Common myeloid progenitor, CD34-positive (primary cell): ENCODE measurements around the gene PDZD4.

ENCODE experiments used
- CTCF ChIA-PET: fragments of 350-600 bp; sonication (Branson Sonifier 250); formaldehyde crosslinking; loops from one replicate; lab custom pipeline; 2021; ENCODE audit warnings: antibody characterized with exemption; lab: Charles Lee
- POLR2A ChIA-PET: fragments of 350-600 bp; sonication (Branson Sonifier 250); formaldehyde crosslinking; loops from one replicate; lab custom pipeline; 2021; ENCODE audit warnings: antibody characterized with exemption; lab: Charles Lee
- DNase-seq, 3 donors: peaks; one replicate each; pipeline versions ENCODE4 v3.0.0 to v3.0.0-alpha.2; 2013
- H3K27ac ChIP-seq, 2 experiments: 1 replicate in 1 of 2; 2 replicates in 1 of 2; pipeline ENCODE4 v1.7.0; 2013; ENCODE audit warnings: inconsistent platforms in 2 of 2, low read length in 2 of 2, mild to moderate bottlenecking in 2 of 2, low read depth in 1 of 2, moderate library complexity in 1 of 2; ENCODE audit not compliant: severe bottlenecking in 2 of 2, insufficient read depth in 1 of 2, poor library complexity in 1 of 2
- H3K27me3 ChIP-seq, 5 experiments: replicated peaks in 2 of 5; 1 replicate in 3 of 5; 2 replicates in 2 of 5; pipeline versions ENCODE4 v1.6.1 to v1.7.0; 2013; ENCODE audit warnings: low read length in 4 of 5, mild to moderate bottlenecking in 2 of 5, moderate library complexity in 2 of 5, inconsistent platforms in 1 of 5; ENCODE audit not compliant: insufficient read depth in 5 of 5, control insufficient read depth in 4 of 5
- H3K36me3 ChIP-seq, 4 experiments: 1 replicate in 2 of 4; 2 replicates in 2 of 4; pipeline versions ENCODE4 v1.6.1 to v1.7.0; 2013; ENCODE audit warnings: low read length in 3 of 4, control low read depth in 1 of 4, mild to moderate bottlenecking in 1 of 4; ENCODE audit not compliant: control insufficient read depth in 4 of 4, insufficient read depth in 4 of 4
- H3K4me1 ChIP-seq, 4 experiments: 1 replicate in 3 of 4; 2 replicates in 1 of 4; pipeline versions ENCODE4 v1.6.1 to v1.7.1; 2013; ENCODE audit warnings: low read length in 3 of 4, mild to moderate bottlenecking in 3 of 4, control low read depth in 1 of 4, inconsistent platforms in 1 of 4, moderate library complexity in 1 of 4; ENCODE audit not compliant: control insufficient read depth in 4 of 4, insufficient read depth in 4 of 4; ENCODE audit errors: control extremely low read depth in 1 of 4
- H3K4me3 ChIP-seq, 7 experiments: 1 replicate in 4 of 7; 2 replicates in 3 of 7; pipeline versions ENCODE4 v1.5.1 to v1.7.0; 2013; ENCODE audit warnings: mild to moderate bottlenecking in 7 of 7, low read length in 6 of 7, moderate library complexity in 6 of 7, inconsistent platforms in 2 of 7, low read depth in 2 of 7, control low read depth in 1 of 7; ENCODE audit not compliant: insufficient read depth in 4 of 7, control insufficient read depth in 1 of 7; ENCODE audit errors: extremely low read depth in 1 of 7
- H3K9me3 ChIP-seq, 5 experiments: 1 replicate in 4 of 5; 2 replicates in 1 of 5; pipeline versions ENCODE4 v1.6.1 to v1.7.1; 2013; ENCODE audit warnings: low read length in 4 of 5, mild to moderate bottlenecking in 2 of 5, inconsistent platforms in 1 of 5, low read depth in 1 of 5, moderate library complexity in 1 of 5; ENCODE audit not compliant: control insufficient read depth in 4 of 5, insufficient read depth in 2 of 5; ENCODE audit errors: control extremely low read depth in 1 of 5
- WGBS: methylation state at CpG from one replicate; pipeline ENCODE4 v1.1.5; 2013; ENCODE audit not compliant: insufficient coverage; 5-methylcytosine and 5-hydroxymethylcytosine counted together

PDZD4 gene

GRCh38 chrX:153876112-153876491 lies 45.8 kb upstream of the PDZD4 start:
- Histone ChIP-seq H3K4me3 (no peak overlapping the region), H3K36me3 (no peaks in the 10 kb centered on the region), H3K27me3 (peaks cover 0 to 77% (median 5%) of the 10 kb centered on the region in 5 experiments), H3K27ac (no peak overlapping the region), H3K4me1 (peaks cover 0 to 24% (median 13%) of the 10 kb centered on the region in 4 experiments), H3K9me3 (no peaks in the 10 kb centered on the region)
- ChIA-PET CTCF (interaction anchor here (1.2 to 1.6 kb wide), 2 partner anchors 16 to 28 kb away, joined by 4 read pairs; no protein-coding TSS in a partner anchor), POLR2A (no interaction called here)
- 88% methylated on average over 3 of the region's 3 CpGs for WGBS
- DNase-seq = no peak

DNA sequence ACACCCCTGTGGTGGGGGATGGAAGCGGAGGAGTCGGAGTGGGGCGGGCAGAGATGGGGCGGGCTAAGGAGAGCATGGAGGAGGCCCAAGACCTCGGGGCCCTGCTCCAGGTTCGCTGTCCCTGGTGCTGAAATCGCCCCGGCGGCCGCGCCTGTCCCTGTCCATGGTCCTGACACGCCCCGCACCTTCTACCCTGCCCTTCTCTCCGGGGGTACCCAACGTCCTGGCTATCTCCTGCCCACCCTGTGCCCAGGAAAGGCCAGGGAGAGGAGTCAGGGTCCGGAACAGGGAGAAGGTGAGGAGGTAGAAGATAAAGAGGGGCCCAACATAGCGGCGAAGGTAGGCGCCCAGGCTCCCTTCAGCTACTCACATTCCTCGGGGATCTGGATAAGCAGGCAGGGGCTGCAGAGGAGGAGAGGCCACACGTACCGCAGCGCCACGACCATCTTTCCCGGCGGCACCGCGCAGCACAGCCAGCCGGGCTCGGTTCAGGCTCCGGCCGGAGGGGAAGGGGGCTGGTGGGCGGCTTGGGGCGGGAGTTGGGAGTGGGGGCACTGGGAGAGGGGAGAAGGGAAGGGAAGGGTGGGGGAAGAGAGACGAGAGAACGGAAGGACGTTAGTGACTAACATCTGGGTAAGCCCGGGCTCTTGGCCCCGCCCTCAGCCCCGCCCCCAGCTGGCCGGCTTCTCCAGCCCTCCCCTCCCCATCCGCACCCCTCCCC lies 45.2 kb upstream of the PDZD4 start:
- Histone ChIP-seq H3K27ac (no peak overlapping the region), H3K4me3 (no peak overlapping the region), H3K4me1 (peaks cover 0 to 24% (median 13%) of the 10 kb centered on the region in 4 experiments), H3K36me3 (no peaks in the 10 kb centered on the region), H3K27me3 (peaks cover 0 to 75% (median 5%) of the 10 kb centered on the region in 5 experiments), H3K9me3 (no peaks in the 10 kb centered on the region)
- CTCF ChIA-PET = interaction anchor here (1.2 to 1.6 kb wide), 2 partner anchors 17 to 28 kb away, joined by 4 read pairs; no protein-coding TSS in a partner anchor
- WGBS = 21% methylated on average over 23 of the region's 42 CpGs
- DNase-seq = peak; percentile 34 to 67 (median 66)
- POLR2A ChIA-PET = no interaction called here

GRCh38 chrX:153874366-153875125 lies 44.2 kb upstream of the PDZD4 start:
- CTCF ChIA-PET = no interaction called here
- no peak for DNase-seq
- H3K27me3 ChIP-seq = peaks cover 0 to 76% (median 2%) of the 10 kb centered on the region in 5 experiments
- POLR2A ChIA-PET = no interaction called here
- 88% methylated on average over 11 of the region's 13 CpGs for WGBS
- H3K27ac ChIP-seq = no peak overlapping the region
- peaks cover 0 to 21% (median 13%) of the 10 kb centered on the region in 4 experiments for H3K4me1 ChIP-seq
- no peaks in the 10 kb centered on the region for H3K36me3 ChIP-seq
- H3K9me3 ChIP-seq = no peaks in the 10 kb centered on the region
- H3K4me3 ChIP-seq = no peak overlapping the region

GRCh38 chrX:153874085-153874365 lies 43.7 kb upstream of the PDZD4 start:
- POLR2A ChIA-PET = no interaction called here
- 83% methylated on average over 2 of the region's 3 CpGs for WGBS
- peaks cover 0 to 73% (median 2%) of the 10 kb centered on the region in 5 experiments for H3K27me3 ChIP-seq

GRCh38 chrX:153873282-153874084 lies 43.1 kb upstream of the PDZD4 start:
- no peak overlapping the region for H3K4me3 ChIP-seq
- peaks cover 0 to 70% (median 2%) of the 10 kb centered on the region in 5 experiments for H3K27me3 ChIP-seq
- no peak for DNase-seq
- no peaks in the 10 kb centered on the region for H3K9me3 ChIP-seq
- no peak overlapping the region for H3K27ac ChIP-seq
- WGBS = 36% methylated on average over 7 of the region's 7 CpGs
- H3K4me1 ChIP-seq = peaks cover 0 to 11% (median 6%) of the 10 kb centered on the region in 4 experiments
- POLR2A ChIA-PET = no interaction called here
- H3K36me3 ChIP-seq = no peaks in the 10 kb centered on the region
- CTCF ChIA-PET = no interaction called here

More at GRCh38 chrX:153874085-153874365, 43.7 kb upstream of the PDZD4 start:
- H3K36me3 ChIP-seq = no peaks in the 10 kb centered on the region
- H3K9me3 ChIP-seq = no peaks in the 10 kb centered on the region
- DNase-seq = no peak
- H3K4me1 ChIP-seq = peaks cover 0 to 17% (median 9%) of the 10 kb centered on the region in 4 experiments
- no peak overlapping the region for H3K27ac ChIP-seq
- H3K4me3 ChIP-seq = no peak overlapping the region
- CTCF ChIA-PET = no interaction called here

GRCh38 chrX:153871946-153872878 lies 41.9 kb upstream of the PDZD4 start:
- DNase-seq = no peak
- Histone ChIP-seq H3K4me1 (no peaks in the 10 kb centered on the region), H3K36me3 (no peaks in the 10 kb centered on the region), H3K27ac (no peak overlapping the region), H3K4me3 (no peak overlapping the region), H3K27me3 (peaks cover 0 to 60% (median 2%) of the 10 kb centered on the region in 5 experiments), H3K9me3 (no peaks in the 10 kb centered on the region)
- ChIA-PET POLR2A (no interaction called here), CTCF (no interaction called here)
- 86% methylated on average over 29 of the region's 29 CpGs for WGBS
